Urinary bladder (tissue), 4 donors: ENCODE results near the gene ASPHD2. TPM values are rescaled to one million over a fixed set of nuclear protein-coding genes. Genes with fewer than 3 reads are reported as not detected.
"Not testable (repeated sequence)": the region's sequence is repeated elsewhere in the genome, so short reads cannot be mapped to it uniquely, and the experiment has no call there.

Source experiments
- DNase-seq: peaks from one replicate; pipeline ENCODE4 v3.0.0-alpha.2; 2015; ENCODE audit errors: extremely low spot score
- H3K27ac ChIP-seq: one replicate; pipeline ENCODE4 v1.5.1; 2013; ENCODE audit warnings: low read depth, mild to moderate bottlenecking, moderate library complexity
- H3K36me3 ChIP-seq: one replicate; pipeline ENCODE4 v1.6.1; 2013; ENCODE audit warnings: mild to moderate bottlenecking, moderate library complexity; ENCODE audit not compliant: insufficient read depth
- H3K4me1 ChIP-seq: one replicate; pipeline ENCODE4 v1.6.1; 2013; ENCODE audit warnings: mild to moderate bottlenecking, moderate library complexity; ENCODE audit not compliant: insufficient read depth
- H3K4me3 ChIP-seq: one replicate; pipeline ENCODE4 v1.5.1; 2013; ENCODE audit warnings: low read depth, low read length
- WGBS: extraction: QIAGEN DNeasy Blood & Tissue Kit; methylation state at CpG from one replicate; pipeline ENCODE4 v1.1.7; 2013; 5-methylcytosine and 5-hydroxymethylcytosine counted together
- polyA plus RNA-seq: library from polyadenylated mRNA; stranded (reverse); fragments of 200-250 nt; gene quantifications from one replicate; pipeline ENCODE4 v1.2.3, GENCODE V29; 2013
- total RNA-seq: library from RNA; depleted of rRNA; stranded (reverse); fragments of >200 nt; gene quantifications from one replicate; pipeline ENCODE4 v1.2.3, GENCODE V29; 2014
- donor health status: healthy with polysubstance abuse.
- donor health status: healthy.

ASPHD2 gene
- total and polyA plus RNA-seq, 2 donors, result 0.53 to 0.58 TPM

DNA sequence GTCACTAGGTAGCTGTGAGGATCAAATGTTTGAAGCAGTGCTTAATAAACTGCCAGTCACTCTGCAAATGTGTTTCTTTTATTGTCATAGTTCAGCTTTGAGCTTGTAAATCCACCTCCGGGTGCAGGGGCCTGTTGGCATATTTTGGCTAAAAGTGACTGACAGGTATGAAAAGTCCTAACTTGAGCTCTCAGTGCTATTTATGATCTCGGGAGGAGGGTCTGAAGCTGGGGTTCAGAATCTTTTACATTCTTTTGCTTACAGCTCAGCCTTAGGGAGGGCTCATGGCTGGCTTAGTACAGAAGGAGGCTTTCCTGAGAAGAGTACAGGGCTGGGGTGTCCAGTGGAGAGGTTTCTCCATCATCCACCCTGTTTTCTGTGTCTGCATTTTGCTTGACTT is 1.5 kb downstream of the ASPHD2 start:
- no peak for DNase-seq
- no peaks in the 10 kb centered on the region for H3K36me3 ChIP-seq
- no peak overlapping the region for H3K4me3 ChIP-seq
- no peaks in the 10 kb centered on the region for H3K4me1 ChIP-seq
- 67% methylated on average over 2 of the region's 2 CpGs for WGBS
- no peak overlapping the region for H3K27ac ChIP-seq

- Histone ChIP-seq H3K4me1 (no peaks in the 10 kb centered on the region), H3K36me3 (no peaks in the 10 kb centered on the region), H3K27ac (no peak overlapping the region), H3K4me3 (no peak overlapping the region)
- WGBS, result 92% methylated on average over 13 of the region's 13 CpGs
- no peak for DNase-seq
Observed at GRCh38 chr22:26431261-26431995, 2.4 kb downstream of the ASPHD2 start.

GRCh38 chr22:26432619-26433311 is 3.7 kb downstream of the ASPHD2 start:
- Histone ChIP-seq H3K4me1 (no peaks in the 10 kb centered on the region), H3K4me3 (no peak overlapping the region), H3K36me3 (no peaks in the 10 kb centered on the region), H3K27ac (no peak overlapping the region)
- no peak for DNase-seq
- 89% methylated on average over 3 of the region's 3 CpGs for WGBS

DNA sequence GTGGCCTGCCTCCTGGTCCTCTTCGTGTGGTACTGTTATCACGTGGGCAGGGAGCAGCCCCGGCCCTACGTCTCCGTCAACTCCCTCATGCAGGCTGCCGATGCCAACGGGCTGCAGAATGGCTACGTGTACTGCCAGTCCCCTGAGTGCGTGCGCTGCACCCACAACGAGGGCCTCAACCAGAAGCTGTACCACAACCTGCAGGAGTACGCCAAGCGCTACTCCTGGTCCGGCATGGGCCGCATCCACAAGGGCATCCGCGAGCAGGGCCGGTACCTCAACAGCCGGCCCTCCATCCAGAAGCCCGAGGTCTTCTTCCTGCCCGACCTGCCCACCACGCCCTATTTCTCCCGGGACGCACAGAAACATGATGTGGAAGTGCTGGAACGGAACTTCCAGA is 4.7 kb downstream of the ASPHD2 start:
- H3K36me3 ChIP-seq, result no peaks in the 10 kb centered on the region
- DNase-seq, result no peak
- WGBS, result 94% methylated on average over 25 of the region's 25 CpGs
- no peak overlapping the region for H3K27ac ChIP-seq
- H3K4me1 ChIP-seq, result no peaks in the 10 kb centered on the region
- no peak overlapping the region for H3K4me3 ChIP-seq

DNA sequence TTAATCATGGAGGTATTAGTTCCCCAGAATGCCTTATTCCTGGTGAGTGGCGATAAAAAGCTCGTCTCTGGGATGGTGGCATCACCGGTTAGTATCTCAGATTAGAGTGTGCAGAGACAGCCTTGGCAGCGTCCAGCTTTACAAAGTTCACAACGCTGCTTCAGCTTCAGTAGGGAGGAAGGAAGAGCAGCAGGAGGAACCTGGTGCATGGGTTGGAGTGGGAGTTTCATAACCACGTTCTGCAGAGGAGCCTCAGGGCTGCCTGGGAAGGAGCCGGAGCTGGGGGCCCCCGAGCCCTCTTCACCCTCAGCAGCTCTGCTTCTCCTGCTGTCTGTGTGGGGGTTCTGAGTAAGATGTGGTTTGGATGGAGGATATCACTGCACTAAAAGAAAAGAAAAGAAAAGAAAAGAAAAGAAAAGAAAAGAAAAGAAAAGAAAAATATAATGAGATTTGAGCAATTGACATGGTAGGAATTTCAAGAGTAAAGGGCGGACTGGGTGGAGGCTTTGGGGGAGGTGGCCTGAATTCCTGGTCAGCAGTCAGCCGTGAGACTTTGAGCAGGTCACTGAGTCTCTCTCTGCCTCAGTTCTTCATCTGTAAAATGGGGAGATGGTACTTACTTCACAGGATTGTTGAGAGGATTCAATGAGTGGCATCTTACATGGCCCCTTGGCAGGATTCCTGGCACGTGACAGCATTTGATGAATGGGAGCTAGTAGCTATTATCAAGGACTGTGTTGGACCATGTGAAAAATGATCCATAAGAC is 6.5 kb downstream of the ASPHD2 start:
- no peaks in the 10 kb centered on the region for H3K36me3 ChIP-seq
- no peak overlapping the region for H3K27ac ChIP-seq
- no peak for DNase-seq
- no peak overlapping the region for H3K4me3 ChIP-seq
- H3K4me1 ChIP-seq, result no peaks in the 10 kb centered on the region
- WGBS, result 68% methylated on average over 11 of the region's 11 CpGs

DNA sequence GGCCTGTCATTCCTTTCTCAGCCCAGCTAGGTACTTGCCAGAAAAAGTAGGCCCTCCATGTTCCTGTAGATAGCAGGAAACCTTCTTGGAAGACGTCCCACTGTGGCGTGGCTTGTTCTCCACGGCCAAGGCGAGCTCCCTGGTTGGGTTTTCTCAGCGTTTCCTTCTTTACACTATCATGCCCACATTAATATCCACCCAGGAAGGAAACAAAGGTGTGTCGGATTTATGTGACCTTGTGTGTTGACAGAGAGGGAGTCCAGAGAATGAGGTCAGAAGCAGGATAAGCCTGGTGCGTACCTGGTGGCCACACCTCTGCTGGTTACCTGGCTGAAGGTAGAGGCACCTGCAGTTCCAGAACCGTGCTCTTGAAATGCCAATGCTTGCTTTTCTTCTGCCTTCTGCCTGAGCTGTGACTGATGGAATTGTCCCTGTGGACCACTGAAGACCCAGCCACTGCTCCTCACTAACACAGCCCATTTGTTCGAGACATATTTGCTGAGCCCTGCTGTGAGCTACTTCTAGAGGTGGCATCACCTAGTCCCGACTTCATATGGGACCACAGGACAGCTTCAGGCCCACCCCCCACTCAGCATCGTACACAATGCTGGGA is 7.9 kb downstream of the ASPHD2 start:
- WGBS, result 74% methylated on average over 11 of the region's 11 CpGs
- DNase-seq, result no peak
- Histone ChIP-seq H3K27ac (no peak overlapping the region), H3K36me3 (no peaks in the 10 kb centered on the region), H3K4me1 (no peaks in the 10 kb centered on the region), H3K4me3 (no peak overlapping the region)

DNA sequence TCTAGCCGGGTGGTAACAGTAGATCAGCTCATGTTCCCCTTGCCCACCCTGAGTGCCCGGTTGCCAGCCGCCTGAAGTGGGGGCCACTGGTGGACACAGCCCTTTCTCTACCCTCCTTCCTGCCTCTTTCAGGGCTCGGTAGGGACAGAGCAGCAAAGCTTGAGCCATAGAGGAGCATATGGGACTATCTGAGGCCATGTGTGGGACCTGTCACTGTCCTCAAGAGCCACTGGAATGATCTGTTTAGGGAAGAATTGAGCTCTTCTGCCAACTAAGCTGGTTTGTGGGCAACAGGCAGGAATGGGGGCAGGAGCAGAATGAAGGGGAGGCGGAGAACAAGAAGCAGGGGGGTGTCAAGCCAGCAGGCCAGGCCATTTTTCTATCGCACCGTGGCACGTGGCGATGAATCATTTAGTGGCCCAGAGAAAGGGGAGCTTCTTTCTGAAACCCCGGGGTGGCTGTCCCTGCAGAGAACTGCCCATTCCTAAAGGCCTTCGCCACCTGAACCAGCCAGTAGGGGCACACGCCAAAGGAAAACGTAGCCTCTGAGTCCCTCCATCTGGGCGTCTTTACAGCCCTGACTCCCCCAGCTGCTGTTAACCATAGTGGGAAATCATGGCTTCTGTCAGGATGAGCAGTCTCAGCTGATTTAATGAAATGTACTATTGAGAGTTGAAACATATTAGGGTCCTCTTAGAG is 8.8 kb downstream of the ASPHD2 start:
- 88% methylated on average over 14 of the region's 14 CpGs for WGBS
- DNase-seq, result no peak
- H3K4me3 ChIP-seq, result no peak overlapping the region

DNA sequence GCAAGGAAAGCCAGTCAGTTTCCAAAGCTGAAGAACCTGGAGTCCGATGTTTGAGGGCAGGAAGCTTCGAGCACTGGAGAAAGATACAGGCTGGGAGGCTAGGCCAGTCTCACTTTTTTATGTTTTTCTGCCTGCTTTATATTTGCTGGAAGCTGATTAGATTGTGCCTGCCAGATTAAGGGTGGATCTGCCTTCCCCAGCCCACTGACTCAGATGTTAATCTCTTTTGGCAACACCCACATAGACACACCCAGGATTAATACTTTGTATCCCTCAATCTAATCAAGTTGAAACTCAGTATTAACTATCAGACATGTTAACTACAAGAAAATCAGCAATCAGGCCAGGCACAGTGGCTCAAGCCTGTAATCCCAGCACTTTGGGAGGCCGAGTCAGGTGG is 9.7 kb downstream of the ASPHD2 start:
- 58% methylated on average over 3 of the region's 3 CpGs for WGBS
- not testable (repeated sequence) for DNase-seq, H3K4me3 ChIP-seq, H3K4me1 ChIP-seq, H3K27ac ChIP-seq, H3K36me3 ChIP-seq

More for the DNA sequence above, 8.8 kb downstream of the ASPHD2 start:
- Histone ChIP-seq H3K36me3 (no peaks in the 10 kb centered on the region), H3K27ac (no peak overlapping the region), H3K4me1 (no peaks in the 10 kb centered on the region)

GRCh38 chr22:26439559-26439958 is 10.5 kb downstream of the ASPHD2 start:
- no peak overlapping the region for H3K27ac ChIP-seq
- 79% methylated on average over 3 of the region's 3 CpGs for WGBS
- H3K4me3 ChIP-seq, result no peak overlapping the region
- no peaks in the 10 kb centered on the region for H3K36me3 ChIP-seq
- H3K4me1 ChIP-seq, result no peaks in the 10 kb centered on the region
- DNase-seq, result no peak

- 81% methylated on average over 4 of the region's 4 CpGs for WGBS
- H3K36me3 ChIP-seq, result no peaks in the 10 kb centered on the region
Observed at GRCh38 chr22:26442086-26442756, 13.2 kb downstream of the ASPHD2 start.

DNA sequence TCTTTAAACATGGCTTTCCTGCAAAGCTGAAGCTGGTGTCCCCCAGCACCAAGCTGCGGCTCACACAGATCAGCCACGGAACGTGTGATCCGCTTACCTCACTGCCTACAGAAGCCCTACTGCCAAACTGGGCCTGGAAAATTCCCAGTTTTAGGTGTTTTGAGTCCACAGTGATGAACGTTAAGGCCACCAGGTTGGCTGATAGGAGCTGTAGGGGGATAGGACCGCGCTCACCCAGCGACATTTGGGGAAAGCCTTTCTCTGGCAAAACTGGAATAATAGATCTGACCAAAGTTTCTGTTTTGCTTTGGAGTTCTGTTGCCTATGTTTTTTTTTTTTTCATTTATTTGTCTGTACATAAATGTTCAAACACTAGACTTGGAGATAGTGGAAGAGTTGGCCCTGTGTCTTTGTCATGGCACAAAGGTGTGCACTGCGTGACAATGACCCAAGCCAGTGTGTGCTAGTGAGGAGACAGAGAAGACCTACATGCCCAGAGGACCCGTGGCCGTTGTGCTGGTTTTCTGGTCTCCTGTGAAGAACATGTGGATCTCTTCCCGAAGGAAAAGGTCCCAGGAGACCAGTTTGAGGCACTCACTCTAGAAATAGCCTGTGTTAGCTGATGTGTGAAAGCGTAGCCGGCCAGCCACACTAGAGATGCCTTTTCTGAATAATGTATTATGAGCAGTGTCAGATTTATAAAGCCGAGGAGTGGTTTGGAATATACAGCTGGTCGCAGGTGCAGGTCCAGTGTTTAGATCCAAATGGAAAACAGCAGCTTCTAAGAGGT is 15.0 kb downstream of the ASPHD2 start:
- no peak for DNase-seq
- no peak overlapping the region for H3K4me3 ChIP-seq
- H3K27ac ChIP-seq, result no peak overlapping the region
- 87% methylated on average over 16 of the region's 16 CpGs for WGBS
- no peaks in the 10 kb centered on the region for H3K36me3 ChIP-seq
- no peaks in the 10 kb centered on the region for H3K4me1 ChIP-seq

More at GRCh38 chr22:26442086-26442756, 13.2 kb downstream of the ASPHD2 start:
- no peak overlapping the region for H3K27ac ChIP-seq
- DNase-seq, result no peak
- H3K4me3 ChIP-seq, result no peak overlapping the region
- H3K4me1 ChIP-seq, result no peaks in the 10 kb centered on the region

DNA sequence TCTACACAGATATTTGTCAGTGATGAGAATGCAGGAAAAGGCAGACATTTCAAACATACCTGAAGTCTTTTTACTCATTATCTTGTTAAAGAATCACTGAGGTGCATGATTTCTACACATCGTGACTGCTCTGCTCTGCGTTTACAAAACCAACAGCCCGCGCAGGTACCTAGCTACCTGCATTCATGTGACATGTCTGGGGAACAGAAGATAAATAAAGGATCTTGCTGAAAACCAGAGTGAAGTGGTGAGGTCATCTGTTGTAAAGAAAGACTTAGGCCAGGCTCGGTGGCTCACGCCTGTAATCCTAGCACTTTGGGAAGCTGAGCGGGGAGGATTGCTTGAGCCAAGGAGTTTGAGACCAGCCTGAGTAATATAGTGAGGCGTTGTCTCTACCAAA is 15.7 kb downstream of the ASPHD2 start:
- Histone ChIP-seq H3K36me3 (no peaks in the 10 kb centered on the region), H3K4me3 (no peak overlapping the region), H3K27ac (no peak overlapping the region), H3K4me1 (no peaks in the 10 kb centered on the region)
- 79% methylated on average over 8 of the region's 8 CpGs for WGBS
- no peak for DNase-seq
